PFSK-1 (cell line): Measurements from ENCODE around the gene SYNE2.

ENCODE experiments used
- FOXP2 ChIP-seq: optimal IDR thresholded peaks from 2 replicates; pipeline ENCODE3; 2011; ENCODE audit warnings: borderline replicate concordance, control low read depth, inconsistent platforms; ENCODE audit not compliant: insufficient read depth; ENCODE audit errors: extremely low read length, extremely low read depth
- POLR2AphosphoS5 ChIP-seq: IDR thresholded peaks from 2 replicates; pipeline ENCODE4 v1.6.1; 2012; ENCODE audit warnings: low read depth, mild to moderate bottlenecking, control low read depth, low read length, moderate library complexity
- REST ChIP-seq, 2 experiments: IDR thresholded peaks; 2 replicates each; pipeline versions ENCODE4 v1.6.1 to v1.8.0; 2011 to 2012; ENCODE audit warnings: low read depth in 2 of 2, low read length in 2 of 2, control low read depth in 1 of 2, inconsistent platforms in 1 of 2, mild to moderate bottlenecking in 1 of 2, moderate library complexity in 1 of 2; ENCODE audit not compliant: insufficient read depth in 1 of 2
- SIN3A ChIP-seq: IDR thresholded peaks from 2 replicates; pipeline ENCODE4 v1.6.1; 2012; ENCODE audit warnings: mild to moderate bottlenecking, low read length, moderate library complexity, borderline replicate concordance; ENCODE audit not compliant: insufficient read depth
- TAF1 ChIP-seq: IDR thresholded peaks from 2 replicates; pipeline ENCODE4 v1.6.1; 2012; ENCODE audit warnings: low read length, control low read depth, borderline replicate concordance; ENCODE audit not compliant: insufficient read depth

SYNE2 gene

GRCh38 chr14:63874223-63874622 lies 21.4 kb downstream of the SYNE2 start:
- TF ChIP-seq REST (IDR thresholded peaks at IDR 0.05; ENCODE audit: insufficient read depth in 1 of 2, low read depth in 2 of 2, low read length in 2 of 2) (no peak), FOXP2 (no peak), TAF1 (no peak), SIN3A (no peak), POLR2AphosphoS5 (no peak)

DNA sequence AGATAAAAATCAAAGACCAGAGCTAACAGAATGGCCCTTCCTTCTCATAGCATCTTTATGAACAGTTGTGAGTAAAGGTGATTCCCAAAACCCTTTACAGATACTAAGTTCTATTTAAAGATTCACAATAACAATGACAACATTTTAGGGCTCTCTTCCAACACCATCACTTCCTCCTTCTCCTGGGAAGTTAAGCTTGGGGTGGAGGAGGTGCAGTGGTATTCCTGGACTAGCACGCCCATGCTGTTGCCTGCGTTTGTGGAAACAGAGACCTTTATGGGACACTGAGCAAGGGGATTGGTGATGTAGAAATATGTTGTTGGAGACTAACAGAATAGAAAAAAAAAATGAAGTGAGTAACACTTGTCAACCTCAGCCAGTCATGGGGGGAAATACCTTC lies 22.5 kb downstream of the SYNE2 start:
- TF ChIP-seq REST (IDR thresholded peaks at IDR 0.05; ENCODE audit: insufficient read depth in 1 of 2, low read depth in 2 of 2, low read length in 2 of 2) (no peak), TAF1 (no peak), FOXP2 (no peak)

GRCh38 chr14:63877550-63877939 lies 24.7 kb downstream of the SYNE2 start:
- no peak for TF ChIP-seq TAF1
- no peak for TF ChIP-seq REST (IDR thresholded peaks at IDR 0.05; ENCODE audit: insufficient read depth in 1 of 2, low read depth in 2 of 2, low read length in 2 of 2)
- no peak for TF ChIP-seq FOXP2
- TF ChIP-seq SIN3A: no peak
- no peak for TF ChIP-seq POLR2AphosphoS5

- no peak for TF ChIP-seq POLR2AphosphoS5
- TF ChIP-seq REST (IDR thresholded peaks at IDR 0.05; ENCODE audit: insufficient read depth in 1 of 2, low read depth in 2 of 2, low read length in 2 of 2): no peak
- no peak for TF ChIP-seq SIN3A
- no peak for TF ChIP-seq FOXP2
- TF ChIP-seq TAF1: no peak
Observed at GRCh38 chr14:63878052-63878451, 25.2 kb downstream of the SYNE2 start.

DNA sequence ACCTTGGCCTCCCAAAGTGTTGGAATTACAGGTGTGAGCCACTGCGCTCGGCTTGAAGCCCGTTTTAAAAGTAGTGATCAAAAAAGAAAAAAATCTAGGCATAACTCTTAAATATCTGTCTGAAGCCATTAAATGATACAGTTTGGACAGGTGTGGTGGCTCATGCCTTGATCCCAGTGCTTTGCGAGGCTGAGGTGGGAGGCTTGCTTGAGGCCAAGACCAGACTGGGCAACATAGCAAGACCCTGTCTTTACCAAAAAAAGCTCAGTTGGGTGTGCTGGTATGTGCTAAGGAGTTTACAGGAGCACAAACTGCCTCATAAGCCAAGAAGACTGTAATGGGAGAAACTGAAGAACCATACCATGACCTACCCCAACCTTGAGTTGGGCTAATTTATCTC lies 26.0 kb downstream of the SYNE2 start:
- TF ChIP-seq SIN3A (no peak), REST (IDR thresholded peaks at IDR 0.05; ENCODE audit: insufficient read depth in 1 of 2, low read depth in 2 of 2, low read length in 2 of 2) (no peak), TAF1 (no peak), POLR2AphosphoS5 (no peak), FOXP2 (no peak)
